Skeletal muscle satellite cell (primary cell): Measurements from ENCODE around the gene APCDD1.

Experiments used
- H3K27me3 ChIP-seq: 2 replicates; pipeline ENCODE4 v1.7.0; 2013; ENCODE audit warnings: low read length; ENCODE audit not compliant: control insufficient read depth, insufficient read depth
- H3K36me3 ChIP-seq: 2 replicates; pipeline ENCODE4 v1.7.0; 2013; ENCODE audit warnings: mild to moderate bottlenecking, control low read depth, low read length; ENCODE audit not compliant: insufficient read depth
- H3K4me1 ChIP-seq: 2 replicates; pipeline ENCODE4 v1.7.0; 2013; ENCODE audit warnings: low read length; ENCODE audit not compliant: control insufficient read depth, insufficient read depth
- H3K4me2 ChIP-seq: 2 replicates; pipeline ENCODE4 v1.7.0; 2013; ENCODE audit warnings: mild to moderate bottlenecking, low read length
- H3K4me3 ChIP-seq: 2 replicates; pipeline ENCODE4 v1.7.0; 2013; ENCODE audit warnings: low read length
- H3K9ac ChIP-seq: 2 replicates; pipeline ENCODE4 v1.7.0; 2013; ENCODE audit warnings: mild to moderate bottlenecking, low read depth, low read length, moderate library complexity
- H3K9me3 ChIP-seq: replicated peaks from 2 replicates; pipeline ENCODE4 v1.7.0; 2013; ENCODE audit warnings: mild to moderate bottlenecking, control low read depth, low read length

Gene APCDD1

GRCh38 chr18:10454681-10455557 is 484 bp downstream of the APCDD1 start:
- H3K27me3 ChIP-seq = peaks cover 74% of the 10 kb centered on the region
- H3K4me2 ChIP-seq = peak overlapping the region; percentile 75
- H3K9ac ChIP-seq = peak overlapping the region; percentile 40
- no peaks in the 10 kb centered on the region for H3K36me3 ChIP-seq
- H3K4me3 ChIP-seq = peak overlapping the region; percentile 68
- H3K9me3 ChIP-seq = no peaks in the 10 kb centered on the region
- no peaks in the 10 kb centered on the region for H3K4me1 ChIP-seq

- Histone ChIP-seq H3K9me3 (no peaks in the 10 kb centered on the region), H3K4me2 (peak overlapping the region; percentile 75), H3K4me3 (no peak overlapping the region), H3K36me3 (no peaks in the 10 kb centered on the region), H3K4me1 (no peaks in the 10 kb centered on the region), H3K27me3 (peaks cover 71% of the 10 kb centered on the region), H3K9ac (no peak overlapping the region)
These were observed 1.5 kb downstream of the APCDD1 start for GRCh38 chr18:10455726-10456453.

GRCh38 chr18:10456718-10457117 is 2.3 kb downstream of the APCDD1 start:
- H3K4me1 ChIP-seq = no peaks in the 10 kb centered on the region
- no peak overlapping the region for H3K4me2 ChIP-seq
- H3K9ac ChIP-seq = no peak overlapping the region
- H3K36me3 ChIP-seq = no peaks in the 10 kb centered on the region
- no peaks in the 10 kb centered on the region for H3K9me3 ChIP-seq
- H3K4me3 ChIP-seq = no peak overlapping the region
- peaks cover 66% of the 10 kb centered on the region for H3K27me3 ChIP-seq

GRCh38 chr18:10457128-10457527 is 2.7 kb downstream of the APCDD1 start:
- Histone ChIP-seq H3K4me2 (no peak overlapping the region), H3K9me3 (no peaks in the 10 kb centered on the region), H3K4me1 (no peaks in the 10 kb centered on the region), H3K4me3 (no peak overlapping the region), H3K36me3 (no peaks in the 10 kb centered on the region), H3K27me3 (peaks cover 62% of the 10 kb centered on the region), H3K9ac (no peak overlapping the region)

- no peak overlapping the region for H3K4me3 ChIP-seq
- no peak overlapping the region for H3K9ac ChIP-seq
- H3K36me3 ChIP-seq = no peaks in the 10 kb centered on the region
- no peak overlapping the region for H3K4me2 ChIP-seq
- H3K4me1 ChIP-seq = no peaks in the 10 kb centered on the region
- no peaks in the 10 kb centered on the region for H3K9me3 ChIP-seq
- peaks cover 57% of the 10 kb centered on the region for H3K27me3 ChIP-seq
These were observed 3.3 kb downstream of the APCDD1 start for GRCh38 chr18:10457767-10458166.

GRCh38 chr18:10458691-10459090 is 4.3 kb downstream of the APCDD1 start:
- H3K36me3 ChIP-seq = no peaks in the 10 kb centered on the region
- H3K4me1 ChIP-seq = no peaks in the 10 kb centered on the region
- no peak overlapping the region for H3K9ac ChIP-seq
- no peaks in the 10 kb centered on the region for H3K9me3 ChIP-seq
- H3K27me3 ChIP-seq = peaks cover 49% of the 10 kb centered on the region
- no peak overlapping the region for H3K4me3 ChIP-seq
- H3K4me2 ChIP-seq = no peak overlapping the region

- Histone ChIP-seq H3K9me3 (no peaks in the 10 kb centered on the region), H3K27me3 (peaks cover 45% of the 10 kb centered on the region), H3K36me3 (no peaks in the 10 kb centered on the region), H3K4me1 (no peaks in the 10 kb centered on the region), H3K4me2 (no peak overlapping the region), H3K9ac (no peak overlapping the region), H3K4me3 (no peak overlapping the region)
These were observed 5.2 kb downstream of the APCDD1 start for GRCh38 chr18:10459587-10459986.

- Histone ChIP-seq H3K4me1 (no peaks in the 10 kb centered on the region), H3K4me3 (no peak overlapping the region)
These were observed 6.1 kb downstream of the APCDD1 start for GRCh38 chr18:10460414-10461018.

GRCh38 chr18:10461989-10462388 is 7.6 kb downstream of the APCDD1 start:
- no peak overlapping the region for H3K4me2 ChIP-seq
- H3K27me3 ChIP-seq = peaks cover 38% of the 10 kb centered on the region
- H3K9ac ChIP-seq = no peak overlapping the region
- H3K36me3 ChIP-seq = no peaks in the 10 kb centered on the region
- no peaks in the 10 kb centered on the region for H3K9me3 ChIP-seq
- H3K4me1 ChIP-seq = no peaks in the 10 kb centered on the region
- no peak overlapping the region for H3K4me3 ChIP-seq

More at GRCh38 chr18:10460414-10461018, 6.1 kb downstream of the APCDD1 start:
- Histone ChIP-seq H3K9me3 (no peaks in the 10 kb centered on the region), H3K36me3 (no peaks in the 10 kb centered on the region), H3K9ac (no peak overlapping the region), H3K27me3 (peaks cover 39% of the 10 kb centered on the region), H3K4me2 (no peak overlapping the region)

- Histone ChIP-seq H3K27me3 (peaks cover 33% of the 10 kb centered on the region), H3K4me2 (no peak overlapping the region), H3K4me3 (no peak overlapping the region), H3K36me3 (no peaks in the 10 kb centered on the region), H3K9ac (no peak overlapping the region), H3K9me3 (no peaks in the 10 kb centered on the region), H3K4me1 (no peaks in the 10 kb centered on the region)
These were observed 8.2 kb downstream of the APCDD1 start for GRCh38 chr18:10462597-10462996.

- no peak overlapping the region for H3K4me3 ChIP-seq
- no peak overlapping the region for H3K9ac ChIP-seq
- no peaks in the 10 kb centered on the region for H3K9me3 ChIP-seq
- no peaks in the 10 kb centered on the region for H3K4me1 ChIP-seq
- H3K27me3 ChIP-seq = peaks cover 33% of the 10 kb centered on the region
- no peaks in the 10 kb centered on the region for H3K36me3 ChIP-seq
- H3K4me2 ChIP-seq = no peak overlapping the region
These were observed 8.7 kb downstream of the APCDD1 start for GRCh38 chr18:10463096-10463495.
